ENCODE data around the gene EEF1AKMT3. TPM values are rescaled to one million over a fixed set of nuclear protein-coding genes. Genes with fewer than 3 reads are reported as not detected.
"Not testable (repeated sequence)": the region's sequence is repeated elsewhere in the genome, so short reads cannot be mapped to it uniquely, and the experiment has no call there.

EEF1AKMT3 gene
- polyA plus RNA-seq, 3 donors = 5.5 to 12.0 (median 6.3) TPM

DNA sequence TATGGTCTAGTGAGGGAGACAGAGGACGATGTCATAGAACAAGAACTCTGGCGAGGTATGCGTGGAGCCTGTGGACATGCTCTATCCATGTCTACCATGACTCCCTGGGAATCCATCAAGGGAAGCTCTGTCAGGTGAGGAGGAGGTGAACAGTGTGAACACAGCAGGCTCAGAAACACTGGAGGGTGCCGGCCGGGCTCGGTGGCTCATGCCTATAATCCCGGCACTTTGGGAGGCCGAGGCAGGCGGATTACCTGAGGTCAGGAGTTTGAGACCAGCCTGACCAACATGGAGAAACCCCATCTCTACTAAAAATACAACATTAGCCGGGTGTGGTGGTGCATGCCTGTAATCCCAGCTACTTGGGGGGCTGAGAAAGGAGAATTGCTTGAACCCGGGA, 2.2 kb downstream of the EEF1AKMT3 start:
- H3K27ac ChIP-seq (ENCODE audit: low read depth, low read length) = not testable (repeated sequence)
- 91 to 95% (median 92%) methylated on average over 11 of the region's 11 CpGs for WGBS, 3 donors

DNA sequence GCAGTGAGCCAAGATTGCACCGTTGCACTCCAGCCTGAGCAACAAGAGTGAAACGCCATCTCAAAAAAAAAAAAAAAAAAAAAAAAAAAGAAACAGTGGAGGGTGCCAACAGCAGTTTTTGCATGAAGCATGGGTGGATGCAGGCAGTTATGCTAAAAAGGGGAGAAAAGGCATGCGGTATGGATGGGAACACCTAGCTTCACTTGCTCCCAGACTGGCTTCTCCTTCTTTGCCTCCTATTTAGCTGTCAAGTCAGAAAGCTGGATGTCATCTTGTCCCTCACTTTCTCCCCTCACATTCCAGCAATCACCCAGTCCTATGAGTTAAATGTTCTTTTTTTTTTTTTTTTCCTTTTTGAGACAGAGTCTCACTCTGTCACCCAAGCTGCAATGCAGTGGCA, 2.6 kb downstream of the EEF1AKMT3 start:
- WGBS, 3 donors = 81 to 85% (median 81%) methylated on average over 3 of the region's 3 CpGs
- H3K27ac ChIP-seq (ENCODE audit: low read depth, low read length) = no peak overlapping the region

DNA sequence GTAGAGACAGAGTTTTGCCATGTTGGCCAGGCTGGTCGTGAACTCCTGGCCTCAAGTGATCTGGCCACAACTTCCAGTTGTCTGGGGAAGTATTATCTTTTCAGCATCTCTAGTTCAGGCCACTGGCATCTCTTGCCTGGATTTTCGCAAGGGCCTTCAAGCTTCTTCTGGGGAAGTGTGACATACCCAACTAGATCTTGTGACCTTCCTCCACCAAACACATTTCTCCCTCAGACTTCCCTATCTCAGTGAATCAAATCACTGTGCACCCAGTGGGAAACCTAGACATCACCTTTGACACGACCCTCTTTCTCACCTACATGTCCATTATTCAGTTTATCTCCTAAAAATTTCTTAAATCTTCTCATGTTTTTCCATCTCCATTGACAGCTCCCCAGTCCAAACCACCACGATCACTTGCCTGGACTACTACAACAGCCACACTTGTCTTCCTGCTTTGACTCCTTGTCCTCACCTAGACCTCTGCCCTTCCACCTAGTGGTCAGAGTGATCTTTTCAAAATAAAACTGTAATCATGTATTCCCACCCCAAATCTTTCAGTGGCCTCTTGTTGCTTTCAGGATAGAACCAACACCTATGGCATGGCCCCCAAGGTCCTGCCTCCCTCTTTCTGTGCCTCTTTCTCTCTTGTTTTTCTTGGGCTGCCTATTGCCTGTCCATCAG, 3.3 kb downstream of the EEF1AKMT3 start:
- WGBS, 3 donors = 73 to 85% (median 78%) methylated on average over 4 of the region's 4 CpGs
- H3K27ac ChIP-seq (ENCODE audit: low read depth, low read length) = no peak overlapping the region

DNA sequence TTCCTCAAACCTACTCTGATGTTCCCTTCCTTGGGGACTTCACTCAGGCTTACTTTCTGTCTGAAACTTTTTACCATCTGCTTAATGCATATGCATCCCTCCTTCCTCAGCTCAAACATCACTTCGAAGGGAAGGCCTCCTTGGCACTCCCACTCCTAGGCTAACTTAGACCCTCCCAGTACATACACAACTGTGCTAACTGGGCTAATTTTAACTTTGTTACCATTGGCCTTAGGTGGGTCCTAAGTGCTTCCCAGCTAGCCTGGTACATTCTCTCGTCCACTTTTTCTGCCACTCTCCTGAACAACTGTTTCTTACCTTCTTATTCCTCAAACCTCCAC, 3.8 kb downstream of the EEF1AKMT3 start:
- WGBS, 3 donors = 86 to 89% (median 86%) methylated on average over 2 of the region's 2 CpGs
- H3K27ac ChIP-seq (ENCODE audit: low read depth, low read length) = no peak overlapping the region

DNA sequence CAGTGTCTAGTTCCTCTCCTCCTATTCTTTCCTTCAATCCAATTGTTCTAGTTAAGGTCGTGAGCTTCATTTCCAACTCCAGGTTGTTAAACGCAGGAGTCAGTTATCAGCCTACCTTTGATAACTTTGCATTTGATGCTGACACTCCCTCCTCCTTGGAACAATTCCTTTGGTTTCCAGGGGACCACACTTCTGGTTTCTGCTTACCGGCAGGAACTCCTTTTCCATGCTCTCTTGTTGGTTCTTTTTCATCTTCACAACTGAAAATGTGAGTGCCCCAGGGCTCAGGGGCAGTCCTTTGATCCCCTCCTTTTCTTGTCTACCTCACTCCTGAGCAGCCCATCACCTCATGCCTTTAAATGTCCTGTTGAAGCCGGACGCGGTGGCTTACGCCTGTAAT, 5.0 kb downstream of the EEF1AKMT3 start:
- 86 to 93% (median 90%) methylated on average over 7 of the region's 7 CpGs for WGBS, 3 donors
- H3K27ac ChIP-seq (ENCODE audit: low read depth, low read length) = no peak overlapping the region

DNA sequence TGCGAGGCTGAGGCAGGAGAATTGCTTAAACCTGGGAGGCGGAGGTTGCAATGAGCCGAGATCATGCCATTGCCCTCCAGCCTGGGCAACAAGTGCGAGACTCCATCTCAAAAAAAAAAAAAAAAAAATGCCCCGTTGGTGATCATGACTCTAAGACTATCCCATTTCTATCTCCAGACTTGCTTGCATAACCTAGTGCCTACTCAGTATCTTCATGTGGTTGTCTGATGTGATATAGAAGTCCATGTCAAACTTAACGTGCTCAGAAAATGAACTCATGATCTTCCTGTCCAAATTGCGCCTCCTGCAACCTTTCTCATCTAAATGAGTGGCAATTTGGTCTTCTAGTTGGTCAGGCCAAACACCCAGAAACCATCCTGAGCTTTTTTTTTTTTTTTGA, 5.5 kb downstream of the EEF1AKMT3 start:
- H3K27ac ChIP-seq (ENCODE audit: low read depth, low read length) = no peak overlapping the region
- 92 to 94% (median 92%) methylated on average over 7 of the region's 7 CpGs for WGBS, 3 donors

DNA sequence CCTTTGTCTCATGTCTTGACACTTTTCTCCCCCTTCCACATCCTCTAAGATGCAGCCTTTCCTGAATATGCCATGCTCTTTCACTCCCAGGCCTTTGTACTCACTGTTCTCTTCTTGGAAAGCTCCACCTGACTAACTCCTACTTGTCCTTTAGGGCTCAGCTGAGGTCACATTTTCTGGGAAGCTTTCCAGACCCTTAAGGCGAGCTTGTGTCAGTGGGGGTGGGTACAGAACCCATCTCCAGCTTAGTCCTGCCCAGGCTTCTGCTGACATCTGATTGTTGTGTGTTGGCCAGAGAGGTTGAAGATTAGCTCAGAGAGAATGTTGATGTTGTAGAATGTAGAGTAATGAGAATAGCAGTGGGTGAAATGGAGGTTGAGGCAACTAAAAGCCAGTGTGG, 7.3 kb downstream of the EEF1AKMT3 start:
- 45 to 76% (median 59%) methylated on average over 1 of the region's 1 CpG for WGBS, 3 donors
- H3K27ac ChIP-seq (ENCODE audit: low read depth, low read length) = no peak overlapping the region

DNA sequence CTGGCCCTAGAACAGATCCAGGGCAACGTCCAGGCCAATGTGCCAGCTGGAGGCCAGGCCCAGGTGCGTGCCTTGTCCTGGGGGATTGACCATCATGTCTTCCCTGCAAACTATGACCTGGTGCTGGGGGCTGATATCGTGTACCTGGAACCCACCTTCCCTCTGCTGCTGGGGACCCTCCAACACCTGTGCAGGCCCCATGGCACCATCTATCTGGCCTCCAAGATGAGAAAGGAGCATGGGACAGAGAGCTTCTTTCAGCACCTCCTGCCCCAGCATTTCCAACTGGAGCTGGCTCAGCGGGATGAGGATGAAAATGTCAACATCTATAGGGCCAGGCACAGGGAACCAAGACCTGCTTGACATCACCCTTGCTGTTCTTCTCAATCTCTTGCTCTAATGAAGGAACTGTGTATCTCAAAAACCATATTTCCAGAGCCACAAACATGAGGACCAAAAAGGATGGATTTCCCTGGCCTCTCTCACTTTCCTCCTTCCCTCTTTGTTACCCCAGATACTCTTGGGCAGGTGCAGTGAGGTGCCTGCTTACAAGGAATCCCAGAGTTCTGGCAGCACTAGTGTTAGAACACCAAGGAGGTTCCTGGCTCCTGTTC, 8.0 kb downstream of the EEF1AKMT3 start:
- no peak overlapping the region for H3K27ac ChIP-seq (ENCODE audit: low read depth, low read length)
- 86 to 87% (median 86%) methylated on average over 4 of the region's 4 CpGs for WGBS, 3 donors

DNA sequence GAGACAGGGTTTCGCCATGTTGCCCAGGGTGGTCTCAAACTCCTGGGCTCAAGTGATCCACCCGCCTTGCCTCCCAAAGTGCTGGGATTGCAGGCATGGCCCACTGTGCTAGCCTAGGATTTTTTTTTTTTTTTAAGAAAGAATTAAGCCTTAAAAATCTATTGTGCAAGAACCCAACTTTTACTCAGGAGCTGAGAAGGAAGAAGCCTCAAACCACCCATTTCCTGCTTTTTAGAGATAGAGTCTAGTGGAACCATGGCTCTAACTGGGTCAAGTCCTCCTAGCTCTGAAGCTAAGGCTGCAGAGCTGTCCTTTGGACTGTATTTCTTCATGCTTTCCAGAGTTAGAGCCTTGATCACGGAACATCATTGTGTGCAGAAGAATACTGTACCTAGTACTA, 8.8 kb downstream of the EEF1AKMT3 start:
- H3K27ac ChIP-seq (ENCODE audit: low read depth, low read length) = no peak overlapping the region
- WGBS, 3 donors = 78 to 98% (median 83%) methylated on average over 3 of the region's 3 CpGs

- H3K27ac ChIP-seq (ENCODE audit: low read depth, low read length) = no peak overlapping the region
- WGBS, 3 donors = 47 to 71% (median 62%) methylated on average over 2 of the region's 2 CpGs
Measured at GRCh38 chr12:57781801-57782200, 9.4 kb downstream of the EEF1AKMT3 start.

- 6 to 26% (median 21%) methylated on average over 4 of the region's 4 CpGs for WGBS, 3 donors
Measured at GRCh38 chr12:57782243-57782607, 9.8 kb downstream of the EEF1AKMT3 start.

GRCh38 chr12:57782608-57783465, 10.4 kb downstream of the EEF1AKMT3 start, which contains the start of gene TSFM:
Gene TSFM (plus strand): TSS chr12:57782787. CDS start chr12:57782802, 15 bp downstream.
- WGBS, 3 donors = 0 to 2% (median 1%) methylated on average over 45 of the region's 45 CpGs

More at GRCh38 chr12:57782243-57782607, 9.8 kb downstream of the EEF1AKMT3 start:
- no peak overlapping the region for H3K27ac ChIP-seq (ENCODE audit: low read depth, low read length)

DNA sequence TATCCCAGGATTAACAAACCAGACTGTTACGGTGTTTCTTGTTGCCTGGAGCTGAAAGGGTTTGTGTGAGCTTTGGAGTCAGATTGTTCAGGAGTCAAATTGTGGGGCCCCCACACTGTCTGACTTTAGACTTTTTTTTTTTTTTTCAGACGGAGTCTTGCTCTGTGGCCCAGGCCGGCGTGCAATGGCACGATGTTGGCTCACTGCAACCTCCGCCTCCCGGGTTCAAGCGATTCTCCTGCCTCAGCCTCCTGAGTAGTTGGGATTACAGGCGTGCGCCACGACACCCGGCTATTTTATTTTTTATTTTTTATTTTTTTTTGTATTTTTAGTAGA, 11.0 kb downstream of the EEF1AKMT3 start:
- no peak overlapping the region for H3K27ac ChIP-seq (ENCODE audit: low read depth, low read length)
- WGBS, 3 donors = 69 to 87% (median 84%) methylated on average over 12 of the region's 12 CpGs

More at GRCh38 chr12:57782608-57783465, 10.4 kb downstream of the EEF1AKMT3 start, which contains the start of gene TSFM:
- H3K27ac ChIP-seq (ENCODE audit: low read depth, low read length) = no peak within 1 kb of the TSS

- H3K27ac ChIP-seq (ENCODE audit: low read depth, low read length) = no peak overlapping the region
- WGBS, 3 donors = 81 to 92% (median 91%) methylated on average over 11 of the region's 11 CpGs
Measured at GRCh38 chr12:57783861-57784260, 11.4 kb downstream of the EEF1AKMT3 start.

GRCh38 chr12:57793920-57794319, 21.5 kb downstream of the EEF1AKMT3 start:
- no peak overlapping the region for H3K27ac ChIP-seq (ENCODE audit: low read depth, low read length)
- 38 to 59% (median 58%) methylated on average over 1 of the region's 1 CpG for WGBS, 3 donors

DNA sequence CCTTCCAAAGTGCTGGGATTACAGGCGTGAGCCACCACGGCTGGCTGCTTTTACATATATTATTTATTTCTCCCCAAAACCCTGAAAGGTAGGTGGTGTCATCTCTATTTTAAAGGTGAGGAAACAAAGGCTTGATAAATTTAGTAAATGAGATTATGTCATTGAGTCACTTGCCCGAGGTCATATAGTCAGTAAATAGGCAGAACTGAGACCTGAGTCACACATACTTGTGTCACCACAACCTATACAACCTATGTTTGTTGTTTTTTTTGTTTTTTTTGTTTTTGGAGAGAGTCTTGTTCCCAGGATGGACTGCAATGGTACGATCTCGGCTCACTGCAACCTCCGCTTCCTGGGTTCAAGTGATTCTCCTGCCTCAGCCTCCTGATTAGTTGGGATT, 22.9 kb downstream of the EEF1AKMT3 start:
- WGBS, 3 donors = 91 to 94% (median 92%) methylated on average over 6 of the region's 6 CpGs
- no peak overlapping the region for H3K27ac ChIP-seq (ENCODE audit: low read depth, low read length)

DNA sequence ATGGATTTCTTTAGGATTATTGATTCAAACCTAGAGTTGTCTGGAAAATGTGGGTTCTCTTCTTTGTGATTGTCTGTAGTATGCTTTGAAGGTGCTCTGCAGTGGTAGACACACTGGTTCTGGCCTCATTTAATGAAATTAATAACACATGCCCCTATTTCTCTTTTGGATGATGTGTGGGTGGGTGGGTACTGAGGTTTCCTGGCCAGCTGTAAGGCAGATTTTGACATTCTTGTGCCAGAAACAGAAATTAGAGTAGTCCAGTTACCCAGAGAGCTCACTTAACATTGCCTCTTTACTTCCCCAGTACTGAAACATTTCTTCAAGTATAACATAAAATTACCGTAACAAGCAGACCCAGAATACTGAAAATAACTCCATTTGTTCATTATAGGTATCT, 24.6 kb downstream of the EEF1AKMT3 start:
- no peak overlapping the region for H3K27ac ChIP-seq (ENCODE audit: low read depth, low read length)
- WGBS, 3 donors = 90 to 98% (median 97%) methylated on average over 1 of the region's 1 CpG

GRCh38 chr12:57797933-57798332, 25.5 kb downstream of the EEF1AKMT3 start:
- no peak overlapping the region for H3K27ac ChIP-seq (ENCODE audit: low read depth, low read length)

GRCh38 chr12:57800965-57801364, 28.6 kb downstream of the EEF1AKMT3 start:
- H3K27ac ChIP-seq (ENCODE audit: low read depth, low read length) = no peak overlapping the region
- WGBS, 3 donors = 93 to 97% (median 97%) methylated on average over 3 of the region's 3 CpGs

More at GRCh38 chr12:57797933-57798332, 25.5 kb downstream of the EEF1AKMT3 start:
- WGBS, 3 donors = 91 to 96% (median 94%) methylated on average over 1 of the region's 1 CpG
